GM19468 (cell line): ENCODE results near the gene TRMT6.

Experiments used
- ATAC-seq: cut with Tn5 transposase; IDR thresholded peaks from one replicate; pipeline ENCODE4 v1.9.1; 2021; ENCODE audit warnings: mild to moderate bottlenecking, moderate library complexity, moderate number of reproducible peaks; ENCODE audit not compliant: unreplicated experiment; ENCODE audit errors: extremely low read depth

The TRMT6 gene

GRCh38 chr20:5968462-5968861, 18.1 kb upstream of the TRMT6 start:
- ATAC-seq, result no peak

DNA sequence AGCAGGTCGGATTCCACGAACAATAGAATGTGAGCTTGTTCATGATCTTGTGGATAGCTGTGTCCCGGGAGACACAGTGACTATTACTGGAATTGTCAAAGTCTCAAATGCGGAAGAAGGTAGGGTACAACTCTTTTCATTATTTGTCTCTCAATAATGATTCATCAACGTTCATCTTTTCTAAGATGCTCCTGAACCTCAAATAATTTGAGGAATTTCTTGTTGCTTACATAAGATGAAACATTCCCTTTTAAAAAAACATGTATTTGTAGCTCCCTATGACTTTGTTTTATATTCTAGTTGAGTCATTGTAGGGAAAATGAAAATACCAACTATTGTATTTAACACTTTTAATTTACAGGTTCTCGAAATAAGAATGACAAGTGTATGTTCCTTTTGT, 17.1 kb upstream of the TRMT6 start:
- ATAC-seq, result no peak

DNA sequence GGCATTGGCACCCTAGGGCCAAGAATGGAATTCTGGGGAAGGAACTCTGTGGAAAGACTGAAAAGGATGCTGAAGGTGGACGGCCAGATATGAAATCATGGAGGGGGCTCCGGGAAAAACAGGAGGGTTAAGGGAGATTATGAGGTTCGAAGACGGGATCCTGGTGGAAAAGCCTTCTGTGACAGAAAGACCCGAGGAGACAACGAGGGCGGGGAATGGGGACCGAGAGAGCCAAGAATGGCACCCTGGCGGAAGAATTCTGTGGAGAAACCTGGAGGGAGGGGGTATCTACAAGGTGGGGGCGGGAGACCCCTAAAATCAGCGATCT, 426 bp downstream of the TRMT6 start:
- ATAC-seq, result no peak

DNA sequence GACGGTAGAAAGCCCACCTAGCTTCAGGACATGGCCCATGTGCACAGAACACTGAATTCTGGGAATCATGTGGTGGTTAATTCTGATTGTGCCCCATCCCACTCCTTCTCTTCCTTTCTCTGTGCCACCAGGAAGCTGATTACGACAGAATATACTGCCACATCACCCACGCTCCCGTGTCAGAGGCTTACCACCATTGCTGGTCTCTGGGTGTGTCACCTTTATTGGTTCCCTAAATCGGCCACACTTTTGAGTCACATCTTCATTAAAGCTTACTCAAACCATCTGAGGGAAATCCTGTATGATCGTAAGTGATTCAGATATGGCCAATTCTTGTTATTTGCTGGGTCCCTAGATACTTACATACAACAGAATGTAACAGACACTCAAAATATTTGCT, 3.1 kb downstream of the TRMT6 start:
- no peak for ATAC-seq

DNA sequence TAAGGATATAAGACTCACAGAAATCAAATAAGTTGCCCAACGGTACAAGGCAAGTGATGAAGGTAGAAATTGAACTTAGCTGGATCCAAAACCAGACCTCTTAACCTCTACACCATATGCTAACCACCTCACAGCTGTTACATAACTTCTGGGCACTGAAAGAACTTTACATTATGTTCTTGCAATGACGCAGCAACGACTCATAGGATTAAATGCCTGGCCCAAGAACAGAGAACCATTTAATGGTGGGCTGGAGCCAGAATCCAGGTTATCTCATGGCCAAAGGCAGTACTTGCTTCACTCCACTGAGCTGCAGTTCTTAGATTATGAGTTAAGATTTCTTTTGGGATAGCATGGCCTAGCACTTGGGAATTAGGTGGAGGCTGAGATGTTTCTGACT, 4.4 kb downstream of the TRMT6 start:
- ATAC-seq, result no peak

DNA sequence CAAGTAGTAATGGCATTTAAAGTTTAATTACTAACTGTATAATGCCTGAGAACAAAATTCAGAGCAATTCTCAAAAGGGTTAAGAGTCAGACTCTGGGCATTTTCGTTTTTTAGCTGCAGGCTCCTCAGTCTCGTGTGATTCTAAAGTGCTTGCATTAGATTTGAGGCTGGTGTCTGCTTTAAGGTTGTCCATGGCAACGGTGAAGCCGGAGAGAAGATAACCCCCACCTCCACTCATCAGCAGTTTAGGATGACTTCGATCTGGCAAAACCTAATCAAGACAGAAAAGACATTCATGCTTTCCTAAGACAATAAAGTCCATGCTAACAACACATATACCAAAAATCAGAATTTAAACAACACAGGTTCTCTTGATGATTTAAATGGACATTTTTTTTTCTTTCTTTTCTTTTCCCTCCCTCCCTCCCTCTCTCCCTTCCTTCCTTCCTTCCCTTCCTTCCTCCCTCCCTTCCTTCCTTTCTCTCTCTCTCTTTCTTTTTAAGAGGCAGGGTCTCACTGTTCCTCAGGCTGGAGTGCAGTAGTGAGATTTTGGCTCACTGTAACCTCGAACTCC, 11.8 kb downstream of the TRMT6 start:
- ATAC-seq, result no peak

DNA sequence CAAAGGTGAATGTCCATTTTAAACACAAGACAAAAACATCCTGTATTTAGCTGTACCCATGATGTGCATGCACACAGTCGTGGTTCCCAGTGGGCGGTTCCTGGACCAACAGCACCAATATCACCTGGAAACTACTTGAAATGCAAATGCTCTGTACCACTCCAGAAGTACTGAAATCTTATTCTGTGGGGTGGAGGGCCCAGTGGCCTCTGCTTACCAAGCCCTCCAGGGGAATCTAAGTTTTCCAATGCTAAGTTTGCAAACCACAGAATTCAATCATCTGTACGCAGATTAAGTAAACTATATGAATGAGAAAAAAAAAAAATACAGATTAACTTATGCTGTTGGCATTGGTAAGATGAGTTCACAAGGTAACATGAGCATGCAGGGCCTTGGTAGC, 14.1 kb downstream of the TRMT6 start:
- ATAC-seq, result no peak

- ATAC-seq, result no peak
Observed at GRCh38 chr20:5935384-5935783, 14.9 kb downstream of the TRMT6 start.

GRCh38 chr20:5933802-5934436, 16.4 kb downstream of the TRMT6 start:
- peak; percentile 32 for ATAC-seq

GRCh38 chr20:5932796-5933195, 17.5 kb downstream of the TRMT6 start:
- no peak for ATAC-seq

DNA sequence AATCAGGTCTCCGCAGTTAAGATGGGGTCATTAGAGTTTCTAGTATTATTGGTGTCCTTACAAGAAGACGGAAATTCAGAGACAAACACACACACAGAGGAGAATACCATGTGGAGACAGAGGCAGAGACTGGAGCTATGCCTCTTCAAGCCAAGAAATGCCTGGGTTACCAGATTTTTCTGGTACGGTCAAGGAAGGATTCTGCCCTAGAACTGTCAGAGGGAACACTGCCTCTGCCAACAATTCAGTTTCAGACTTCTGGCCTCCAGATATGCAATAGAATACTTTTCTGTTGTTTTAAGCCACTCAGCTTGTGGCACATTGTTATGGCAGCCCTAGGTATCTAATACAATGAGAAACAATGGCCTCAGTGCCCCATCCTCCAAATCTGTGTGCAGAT, 18.9 kb downstream of the TRMT6 start:
- ATAC-seq, result no peak

DNA sequence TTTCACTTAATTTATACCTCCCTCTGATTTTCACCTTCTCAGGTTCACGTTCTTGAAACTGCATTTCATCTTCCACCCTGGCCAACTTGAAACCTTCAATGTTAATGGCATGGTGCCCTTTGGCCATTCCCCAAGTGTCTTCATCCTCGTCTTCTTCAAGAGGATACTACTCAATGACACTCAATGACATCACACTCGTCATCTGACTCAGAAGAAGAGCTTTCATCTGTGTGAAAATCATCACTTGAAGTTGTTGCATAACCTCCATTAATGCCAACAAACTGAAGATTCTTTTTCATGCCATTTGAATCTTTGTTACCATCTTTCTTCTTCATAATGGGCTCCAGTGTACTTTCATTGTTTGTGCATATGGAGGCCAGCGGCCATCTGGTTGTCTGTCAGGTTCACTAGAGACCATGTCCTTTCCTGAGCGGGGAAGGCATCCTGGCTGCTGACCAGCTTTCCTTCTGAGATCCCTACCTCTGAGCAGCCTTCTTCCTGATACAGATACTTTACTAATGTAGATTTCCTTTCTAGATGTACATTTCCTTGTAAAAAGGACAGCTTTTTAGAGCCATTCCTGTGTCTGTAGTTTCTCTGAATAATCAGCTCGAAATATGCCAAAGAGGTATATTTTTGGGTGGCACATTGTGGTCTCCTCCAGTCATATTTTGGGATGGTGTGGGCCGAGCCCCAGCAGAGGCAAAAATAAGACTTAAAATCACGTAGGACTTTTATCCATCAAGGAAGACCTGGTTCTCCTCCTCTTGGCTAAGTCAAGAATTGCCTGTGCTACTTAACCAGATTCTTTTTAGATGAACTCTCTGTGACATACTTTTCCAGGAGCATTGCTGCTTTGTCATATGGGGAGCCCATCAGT, 21.3 kb downstream of the TRMT6 start:
- ATAC-seq, result no peak

DNA sequence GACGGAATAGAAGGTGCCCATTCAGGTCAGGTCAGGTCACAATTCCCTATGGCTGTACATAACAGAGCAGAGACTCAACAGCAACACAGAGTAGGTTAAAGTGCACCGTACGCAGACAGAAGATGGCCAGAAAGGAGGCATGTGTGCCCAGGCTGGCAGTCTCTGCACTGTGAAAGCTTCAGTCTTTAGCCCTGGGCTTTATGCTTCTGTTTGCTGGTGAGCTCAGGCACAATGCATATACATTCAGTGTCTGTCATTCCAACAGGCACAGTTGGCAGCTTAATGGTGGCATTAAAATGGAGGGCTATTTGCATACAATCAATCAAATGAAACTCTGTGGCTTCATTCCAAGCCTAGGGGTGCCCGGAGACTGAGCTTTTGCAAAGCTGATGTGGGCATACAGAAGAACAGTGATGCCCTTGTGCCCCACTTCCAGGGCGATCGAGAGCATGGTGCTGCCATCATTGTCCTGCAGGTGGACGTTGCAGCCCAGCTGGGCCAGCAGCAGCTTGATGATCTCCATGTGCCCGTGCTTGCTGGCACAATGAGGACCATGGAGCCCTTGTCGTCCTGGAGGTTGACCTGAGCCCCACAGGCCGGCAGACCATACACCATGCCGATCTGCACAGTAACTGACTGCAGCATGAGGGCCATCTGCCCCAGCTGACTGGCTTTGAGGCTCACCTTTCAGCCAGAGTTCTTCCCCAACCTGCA, 22.4 kb downstream of the TRMT6 start:
- no peak for ATAC-seq

GRCh38 chr20:5925551-5925950, 24.8 kb downstream of the TRMT6 start:
- no peak for ATAC-seq

GRCh38 chr20:5923493-5923892, 26.8 kb downstream of the TRMT6 start:
- ATAC-seq, result no peak

DNA sequence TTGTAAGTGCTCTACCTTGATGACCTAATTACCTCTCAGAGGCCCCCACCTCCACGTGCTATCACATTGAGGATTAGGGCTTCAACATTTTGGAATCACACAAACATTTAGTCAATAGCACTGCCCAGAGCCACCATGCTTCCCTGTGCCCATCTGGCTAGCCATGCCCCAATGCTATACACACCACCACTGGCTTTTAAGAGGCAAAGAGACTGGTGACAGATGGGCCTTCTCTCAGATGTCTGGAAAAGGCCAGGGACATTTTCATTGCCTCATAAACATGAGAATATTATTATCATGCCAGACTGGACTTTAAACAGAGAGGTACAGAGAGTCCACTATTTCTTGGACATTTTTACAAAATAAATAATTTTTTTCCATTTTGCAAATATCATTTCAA, 29.8 kb downstream of the TRMT6 start:
- ATAC-seq, result no peak

GRCh38 chr20:5919626-5920544, 30.4 kb downstream of the TRMT6 start:
- ATAC-seq, result no peak

GRCh38 chr20:5918856-5919625, 31.3 kb downstream of the TRMT6 start:
- no peak for ATAC-seq

- ATAC-seq, result no peak
Observed at GRCh38 chr20:5914859-5915258, 35.5 kb downstream of the TRMT6 start.
